ENCODE measurements around the gene RPRD1B. TPM values are rescaled to one million over a fixed set of nuclear protein-coding genes. Genes with fewer than 3 reads are reported as not detected.
A peak's percentile ranks its signal among the peaks of the same experiment; 100 is the strongest.

RPRD1B gene
- total RNA-seq, 1 donor from 2014 or later, result 29.2 TPM

DNA sequence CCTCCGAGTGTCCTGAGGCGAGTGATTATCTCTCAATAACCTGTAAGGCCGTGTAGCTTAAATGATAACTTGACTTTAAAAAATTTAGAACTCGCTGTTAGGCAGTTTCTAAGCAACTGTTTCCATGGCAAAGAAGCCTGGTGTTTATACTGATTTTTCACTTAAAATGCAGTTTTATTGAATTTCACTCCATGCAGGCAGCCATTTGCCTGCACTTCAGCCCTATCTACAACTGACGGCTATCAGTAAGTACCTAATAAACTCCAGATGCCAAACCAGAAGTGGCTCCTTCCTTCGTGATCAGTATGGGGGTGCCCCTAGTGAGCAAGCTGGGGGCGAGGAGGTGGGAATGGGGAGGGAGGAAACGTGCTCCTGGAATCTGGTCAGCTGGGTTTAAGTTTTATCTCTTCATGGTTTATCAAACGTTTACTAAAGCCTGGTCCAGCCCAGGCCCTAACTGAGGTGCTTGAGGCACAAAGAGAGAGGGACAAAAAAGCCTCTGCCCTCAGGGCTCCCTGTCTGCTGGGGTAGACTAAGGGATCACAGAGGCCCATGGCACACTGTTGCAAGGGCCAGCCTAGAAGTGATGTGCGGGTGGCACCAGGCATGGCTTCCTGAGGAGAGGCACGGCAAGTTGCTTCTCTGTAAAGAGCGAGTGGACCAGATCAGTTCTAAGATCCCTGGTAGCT is 45.8 kb upstream of the RPRD1B start:
- no peaks in the 10 kb centered on the region for H3K27me3 Mint-ChIP-seq (ENCODE audit: unreplicated experiment)
- TF ChIP-seq, protein P1, sequence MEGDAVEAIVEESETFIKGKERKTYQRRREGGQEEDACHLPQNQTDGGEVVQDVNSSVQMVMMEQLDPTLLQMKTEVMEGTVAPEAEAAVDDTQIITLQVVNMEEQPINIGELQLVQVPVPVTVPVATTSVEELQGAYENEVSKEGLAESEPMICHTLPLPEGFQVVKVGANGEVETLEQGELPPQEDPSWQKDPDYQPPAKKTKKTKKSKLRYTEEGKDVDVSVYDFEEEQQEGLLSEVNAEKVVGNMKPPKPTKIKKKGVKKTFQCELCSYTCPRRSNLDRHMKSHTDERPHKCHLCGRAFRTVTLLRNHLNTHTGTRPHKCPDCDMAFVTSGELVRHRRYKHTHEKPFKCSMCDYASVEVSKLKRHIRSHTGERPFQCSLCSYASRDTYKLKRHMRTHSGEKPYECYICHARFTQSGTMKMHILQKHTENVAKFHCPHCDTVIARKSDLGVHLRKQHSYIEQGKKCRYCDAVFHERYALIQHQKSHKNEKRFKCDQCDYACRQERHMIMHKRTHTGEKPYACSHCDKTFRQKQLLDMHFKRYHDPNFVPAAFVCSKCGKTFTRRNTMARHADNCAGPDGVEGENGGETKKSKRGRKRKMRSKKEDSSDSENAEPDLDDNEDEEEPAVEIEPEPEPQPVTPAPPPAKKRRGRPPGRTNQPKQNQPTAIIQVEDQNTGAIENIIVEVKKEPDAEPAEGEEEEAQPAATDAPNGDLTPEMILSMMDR (IDR thresholded peaks at IDR 0.05; ENCODE audit: partially characterized antibody, unreplicated experiment), result no peak
- DNase-seq, result no peak
- H3K9me3 Mint-ChIP-seq (ENCODE audit: unreplicated experiment), result no peaks in the 10 kb centered on the region
- H3K36me3 Mint-ChIP-seq (ENCODE audit: unreplicated experiment), result no peaks in the 10 kb centered on the region
- peak overlapping the region; percentile 25 for H3K4me3 Mint-ChIP-seq (ENCODE audit: unreplicated experiment)
- H3K4me1 Mint-ChIP-seq (ENCODE audit: low read depth, unreplicated experiment), result peaks cover 57% of the 10 kb centered on the region
- H3K27ac Mint-ChIP-seq (ENCODE audit: unreplicated experiment), result peak overlapping the region; percentile 50

- Mint-ChIP-seq H3K4me3 (ENCODE audit: unreplicated experiment) (peak overlapping the region; percentile 9), H3K36me3 (ENCODE audit: unreplicated experiment) (no peaks in the 10 kb centered on the region), H3K4me1 (ENCODE audit: low read depth, unreplicated experiment) (peaks cover 60% of the 10 kb centered on the region), H3K27me3 (ENCODE audit: unreplicated experiment) (no peaks in the 10 kb centered on the region), H3K27ac (ENCODE audit: unreplicated experiment) (no peak overlapping the region), H3K9me3 (ENCODE audit: unreplicated experiment) (no peaks in the 10 kb centered on the region)
- no peak for DNase-seq
- TF ChIP-seq, protein P1 (IDR thresholded peaks at IDR 0.05; ENCODE audit: partially characterized antibody, unreplicated experiment), result no peak
Measured at GRCh38 chr20:37988306-37988954, 45.1 kb upstream of the RPRD1B start.

DNA sequence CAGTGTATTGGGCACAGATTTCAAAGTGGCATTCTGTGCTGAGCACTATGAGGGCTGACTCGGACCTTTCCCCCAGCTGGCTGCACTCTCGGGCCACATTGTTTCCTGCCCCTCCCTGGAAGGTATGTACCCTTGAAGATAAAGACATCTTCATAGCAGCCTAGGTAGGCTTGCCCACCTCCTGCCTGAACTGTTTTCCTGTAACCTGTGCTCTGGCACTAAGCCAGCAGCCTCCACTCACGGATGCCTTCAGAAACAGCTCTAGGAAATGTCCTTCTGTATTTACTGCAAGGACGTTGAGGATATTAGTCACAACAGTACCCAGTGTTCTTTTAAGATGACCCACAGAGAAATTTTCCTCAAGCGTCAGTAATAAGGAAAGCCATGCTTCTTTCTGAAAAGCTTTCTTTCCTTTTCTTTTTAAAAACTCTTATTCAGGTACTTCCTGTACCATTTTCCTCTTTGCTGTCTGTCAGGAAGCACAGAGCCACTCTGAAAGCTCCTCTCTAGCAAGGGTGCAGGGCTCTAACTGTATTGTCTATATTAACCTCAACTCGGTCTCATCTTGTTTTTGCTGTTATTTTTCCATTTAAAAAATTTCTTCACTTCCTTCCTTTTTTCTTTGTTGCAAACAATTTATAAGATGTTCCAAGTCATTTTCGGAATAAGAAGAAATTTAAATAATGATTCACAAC is 43.8 kb upstream of the RPRD1B start:
- TF ChIP-seq, protein P1 (IDR thresholded peaks at IDR 0.05; ENCODE audit: partially characterized antibody, unreplicated experiment), result no peak
- Mint-ChIP-seq H3K4me3 (ENCODE audit: unreplicated experiment) (peak overlapping the region; percentile 18), H3K9me3 (ENCODE audit: unreplicated experiment) (no peaks in the 10 kb centered on the region), H3K27ac (ENCODE audit: unreplicated experiment) (no peak overlapping the region), H3K4me1 (ENCODE audit: low read depth, unreplicated experiment) (peaks cover 57% of the 10 kb centered on the region), H3K36me3 (ENCODE audit: unreplicated experiment) (no peaks in the 10 kb centered on the region), H3K27me3 (ENCODE audit: unreplicated experiment) (peaks cover 2% of the 10 kb centered on the region)
- no peak for DNase-seq

- H3K27me3 Mint-ChIP-seq (ENCODE audit: unreplicated experiment), result peaks cover 2% of the 10 kb centered on the region
- peak overlapping the region; percentile 17 for H3K4me3 Mint-ChIP-seq (ENCODE audit: unreplicated experiment)
- DNase-seq, result no peak
- TF ChIP-seq, protein P1 (IDR thresholded peaks at IDR 0.05; ENCODE audit: partially characterized antibody, unreplicated experiment), result no peak
- no peaks in the 10 kb centered on the region for H3K9me3 Mint-ChIP-seq (ENCODE audit: unreplicated experiment)
- peaks cover 61% of the 10 kb centered on the region for H3K4me1 Mint-ChIP-seq (ENCODE audit: low read depth, unreplicated experiment)
- H3K36me3 Mint-ChIP-seq (ENCODE audit: unreplicated experiment), result no peaks in the 10 kb centered on the region
- peak overlapping the region; percentile 84 for H3K27ac Mint-ChIP-seq (ENCODE audit: unreplicated experiment)
Measured at GRCh38 chr20:37990571-37991151, 42.9 kb upstream of the RPRD1B start.
